NCI-H2171 (cell line): Measurements from ENCODE around the gene SELENOM.
"Not testable (repeated sequence)": the region's sequence is repeated elsewhere in the genome, so short reads cannot be mapped to it uniquely, and the experiment has no call there.

Experiments used
- DNase-seq: peaks from one replicate; lab custom pipeline; 2025; lab: John Stamatoyannopoulos, UW

The SELENOM gene

GRCh38 chr22:31130873-31131272, 23.5 kb upstream of the SELENOM start:
- DNase-seq, result no peak

- no peak for DNase-seq
Measured at GRCh38 chr22:31128156-31128555, 20.8 kb upstream of the SELENOM start.

DNA sequence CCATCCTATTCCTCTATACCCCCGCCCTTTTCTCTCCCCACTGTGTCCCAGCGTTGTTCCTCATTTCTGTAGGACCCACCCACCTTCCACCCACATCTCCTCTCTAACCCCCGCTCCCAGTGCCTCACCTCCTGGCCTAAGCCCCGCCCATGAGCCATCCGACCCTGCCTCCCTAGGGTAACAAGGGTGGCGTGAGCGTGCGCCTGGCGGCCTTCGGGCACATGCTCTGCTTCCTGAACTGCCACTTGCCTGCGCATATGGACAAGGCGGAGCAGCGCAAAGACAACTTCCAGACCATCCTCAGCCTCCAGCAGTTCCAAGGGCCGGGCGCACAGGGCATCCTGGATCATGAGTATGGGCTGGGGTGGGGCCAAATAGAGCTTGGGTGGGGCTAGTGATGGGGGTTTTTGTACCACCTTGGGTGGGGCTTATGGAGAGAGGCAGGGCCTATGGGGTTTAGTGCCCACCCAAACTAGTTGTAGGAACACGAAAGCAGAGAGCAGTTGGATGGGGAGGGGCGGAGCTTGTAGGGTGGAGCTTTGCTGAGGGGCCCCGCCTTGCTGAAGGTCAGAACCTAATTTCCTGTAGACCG, 19.9 kb upstream of the SELENOM start:
- no peak for DNase-seq

GRCh38 chr22:31126869-31127175, 19.5 kb upstream of the SELENOM start:
- DNase-seq, result no peak

DNA sequence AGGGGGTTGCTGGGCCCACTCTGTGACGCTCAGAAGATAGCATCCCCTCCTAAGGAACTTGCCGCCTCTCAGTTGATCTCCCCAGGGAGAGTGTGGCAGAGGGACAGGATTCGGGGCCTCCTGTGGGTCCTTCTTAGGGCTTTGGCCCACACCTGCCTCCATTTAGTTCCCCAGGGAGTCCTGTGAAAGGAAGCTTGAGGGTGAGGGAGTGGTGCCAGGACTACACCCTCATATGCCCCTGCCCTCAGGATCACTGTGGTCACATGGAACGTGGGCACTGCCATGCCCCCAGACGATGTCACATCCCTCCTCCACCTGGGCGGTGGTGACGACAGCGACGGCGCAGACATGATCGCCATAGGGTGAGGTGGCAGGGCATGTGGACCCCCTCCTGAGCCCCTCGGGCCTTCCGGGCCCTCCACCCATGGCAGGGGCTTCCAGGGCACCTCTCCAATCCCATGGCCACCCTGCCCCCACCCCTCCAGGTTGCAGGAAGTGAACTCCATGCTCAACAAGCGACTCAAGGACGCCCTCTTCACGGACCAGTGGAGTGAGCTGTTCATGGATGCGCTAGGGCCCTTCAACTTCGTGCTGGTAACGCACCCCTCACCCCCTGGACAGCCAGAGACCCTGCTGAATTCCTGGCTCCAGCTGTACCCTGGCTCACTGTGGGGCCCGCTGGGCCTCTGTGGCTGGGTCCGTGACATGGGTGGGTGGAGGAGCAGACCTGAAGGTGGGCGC, 18.9 kb upstream of the SELENOM start:
- no peak for DNase-seq

- DNase-seq, result no peak
Measured at GRCh38 chr22:31125521-31126117, 18.3 kb upstream of the SELENOM start.

- DNase-seq, result no peak
Measured at GRCh38 chr22:31124811-31125465, 17.6 kb upstream of the SELENOM start.

GRCh38 chr22:31124290-31124689, 16.9 kb upstream of the SELENOM start:
- DNase-seq, result no peak

- DNase-seq, result no peak
Measured at GRCh38 chr22:31123292-31123602, 15.9 kb upstream of the SELENOM start.

- peak; percentile 86 for DNase-seq
Measured at GRCh38 chr22:31122532-31123291, 15.3 kb upstream of the SELENOM start, which contains the start of gene INPP5J. INPP5J (plus strand) TSS chr22:31122966; CDS start chr22:31123015, 49 bp downstream.

- no peak for DNase-seq
Measured at GRCh38 chr22:31122196-31122531, 14.8 kb upstream of the SELENOM start.

GRCh38 chr22:31121403-31121802, 14.0 kb upstream of the SELENOM start:
- DNase-seq, result no peak

GRCh38 chr22:31120642-31121041, 13.3 kb upstream of the SELENOM start:
- DNase-seq, result no peak

DNA sequence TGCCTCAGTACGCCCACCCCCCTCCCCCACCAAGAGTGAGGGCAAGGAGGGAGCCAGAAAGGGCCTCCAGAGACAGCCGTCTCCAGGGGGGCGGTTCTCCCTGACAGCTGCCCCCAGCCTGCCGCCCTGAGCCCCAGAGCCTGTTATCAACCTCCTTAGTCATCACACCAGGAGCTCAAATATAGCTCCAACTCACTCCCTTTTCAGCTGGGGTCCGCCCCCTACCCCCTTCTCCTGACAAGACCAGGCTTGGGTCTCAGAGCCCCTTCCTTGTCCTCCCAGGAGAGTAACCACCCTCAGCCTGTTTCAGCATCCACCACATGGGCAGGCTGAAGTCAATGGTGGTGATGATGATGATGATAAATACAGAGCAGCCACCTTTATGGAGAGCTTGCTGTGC, 12.9 kb upstream of the SELENOM start:
- DNase-seq, result no peak

GRCh38 chr22:31119026-31119717, 11.8 kb upstream of the SELENOM start:
- no peak for DNase-seq

DNA sequence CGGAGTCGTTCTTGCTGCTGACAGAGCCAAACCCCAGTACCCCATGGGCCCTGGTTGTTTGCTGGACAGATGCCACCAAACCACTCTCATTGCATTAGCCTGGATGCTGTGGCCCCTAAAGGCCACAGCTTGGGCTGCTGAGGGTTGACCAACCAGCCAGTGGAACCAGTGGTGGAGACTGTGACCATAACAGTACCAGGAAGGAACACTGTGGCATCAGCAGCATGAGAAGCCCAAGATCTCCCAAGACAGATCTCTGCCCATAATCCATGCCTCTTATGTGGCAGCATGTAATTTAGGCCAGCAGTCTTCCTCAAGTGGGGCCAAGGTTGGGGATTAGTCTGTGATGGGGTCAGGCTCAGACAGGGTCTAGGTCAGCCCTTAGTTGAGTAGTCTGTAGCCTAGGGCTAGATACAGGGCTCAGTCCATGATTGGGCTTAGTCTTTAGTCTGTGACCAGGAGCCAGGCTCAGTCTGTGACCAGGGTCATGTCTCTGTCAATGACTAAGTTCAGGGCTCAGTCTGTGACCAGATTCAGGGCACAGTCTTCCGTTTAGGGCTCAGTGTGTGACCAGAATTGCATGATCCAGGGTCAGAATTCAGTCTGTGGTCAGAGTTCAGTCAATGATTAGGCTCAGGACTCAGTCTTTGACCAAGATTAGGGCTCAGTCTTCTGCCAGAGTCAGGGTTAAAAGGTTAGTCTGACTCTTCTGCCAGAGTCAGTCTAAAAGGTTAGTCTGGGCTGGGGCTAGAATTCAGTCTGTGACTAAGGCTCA, 10.9 kb upstream of the SELENOM start:
- no peak for DNase-seq

GRCh38 chr22:31112547-31113091, 5.3 kb upstream of the SELENOM start:
- DNase-seq, result not testable (repeated sequence)

DNA sequence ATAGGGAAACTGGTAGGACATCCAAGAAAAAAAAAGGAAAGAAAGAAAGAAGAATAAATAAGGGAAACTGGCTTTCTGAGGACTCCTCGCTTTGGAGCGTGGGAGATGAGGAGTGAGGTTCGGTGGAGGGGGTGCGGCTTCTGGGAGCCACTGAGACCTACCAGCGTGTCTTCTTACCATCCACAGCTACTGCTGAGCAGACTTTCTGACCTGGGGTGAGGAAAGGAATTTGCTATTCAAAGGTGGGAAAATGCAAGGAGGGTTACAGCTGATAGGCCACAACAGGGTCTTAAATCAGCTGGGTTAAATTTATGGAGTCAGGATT, 488 bp upstream of the SELENOM start:
- no peak for DNase-seq

DNA sequence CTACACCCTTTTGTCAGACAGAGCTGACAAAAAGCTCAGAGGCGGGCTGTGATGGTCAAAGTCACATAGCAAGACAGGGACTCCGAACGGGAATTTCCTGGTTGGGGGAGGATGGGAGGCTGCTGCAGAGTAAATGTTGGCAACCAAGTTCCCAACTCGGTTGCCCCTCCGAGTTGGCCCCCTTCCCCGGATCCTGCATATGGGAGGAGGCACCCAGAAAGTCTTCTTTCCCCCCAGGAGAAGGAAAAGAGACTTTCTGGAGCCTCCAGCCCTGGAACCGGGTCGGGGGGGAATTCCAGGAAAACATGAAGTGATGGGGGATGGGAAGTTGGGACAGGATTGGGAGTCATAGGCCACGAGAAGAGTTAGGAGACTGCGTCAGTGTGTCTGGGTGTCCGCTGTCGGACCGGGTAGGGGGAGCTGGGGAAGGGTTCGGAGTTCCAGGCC, 614 bp downstream of the SELENOM start:
- DNase-seq, result no peak

GRCh38 chr22:31106001-31106571, 1.3 kb downstream of the SELENOM start:
- DNase-seq, result peak; percentile 54
